Fibroblast of lung (primary cell): ENCODE measurements around the gene TMEM30B. TPM values are rescaled to one million over a fixed set of nuclear protein-coding genes. Genes with fewer than 3 reads are reported as not detected.

Experiments used
- DNase-seq, 2 donors: peaks; one replicate each; pipeline versions ENCODE4 v3.0.0 to v3.0.0-alpha.2; 2010; ENCODE audit warnings: low read depth in 2 of 2
- H2AFZ ChIP-seq: 2 replicates; pipeline ENCODE4 v1.5.1; 2012; ENCODE audit warnings: low read length, control low read depth, inconsistent platforms
- H3K27ac ChIP-seq: 2 replicates; pipeline ENCODE4 v1.5.1; 2011; ENCODE audit warnings: low read length, control low read depth; ENCODE audit not compliant: insufficient read depth
- H3K27me3 ChIP-seq: 2 replicates; pipeline ENCODE4 v1.5.1; 2011; ENCODE audit warnings: mild to moderate bottlenecking, low read length; ENCODE audit not compliant: control insufficient read depth, insufficient read depth
- H3K36me3 ChIP-seq: 2 replicates; pipeline ENCODE4 v1.5.1; 2011; ENCODE audit warnings: low read length; ENCODE audit not compliant: control insufficient read depth, insufficient read depth
- H3K4me1 ChIP-seq: 2 replicates; pipeline ENCODE4 v1.5.1; 2011; ENCODE audit warnings: low read length; ENCODE audit not compliant: control insufficient read depth, insufficient read depth; ENCODE audit errors: extremely low read depth
- H3K4me2 ChIP-seq: 2 replicates; pipeline ENCODE4 v1.5.1; 2011; ENCODE audit warnings: low read length, control low read depth; ENCODE audit not compliant: insufficient read depth; ENCODE audit errors: extremely low read depth
- H3K4me3 ChIP-seq, 4 experiments: fragments of 200-600 bp in 1 of 4; sonication (generic) in 1 of 4; replicated peaks in 1 of 4; 2 replicates each; pipeline ENCODE4 v1.5.1; 2011 to 2016; ENCODE audit warnings: low read length in 4 of 4, low read depth in 3 of 4, mild to moderate bottlenecking in 3 of 4, control low read depth in 2 of 4, inconsistent platforms in 1 of 4, mixed read lengths in 1 of 4; ENCODE audit not compliant: insufficient read depth in 1 of 4; ENCODE audit errors: control extremely low read depth in 1 of 4
- H3K79me2 ChIP-seq: 2 replicates; pipeline ENCODE4 v1.5.1; 2012; ENCODE audit warnings: mild to moderate bottlenecking, low read length, inconsistent platforms; ENCODE audit not compliant: control insufficient read depth, insufficient read depth
- H3K9ac ChIP-seq: 2 replicates; pipeline ENCODE4 v1.5.1; 2011; ENCODE audit warnings: mild to moderate bottlenecking, low read length, control low read depth; ENCODE audit not compliant: insufficient read depth
- H3K9me3 ChIP-seq: 2 replicates; pipeline ENCODE4 v1.5.1; 2012; ENCODE audit warnings: low read depth, low read length; ENCODE audit not compliant: control insufficient read depth, insufficient read depth
- H4K20me1 ChIP-seq: 2 replicates; pipeline ENCODE4 v1.5.1; 2011; ENCODE audit warnings: low read length; ENCODE audit not compliant: control insufficient read depth, insufficient read depth; ENCODE audit errors: extremely low read depth
- CTCF ChIP-seq, 2 donors: IDR thresholded peaks in 1 of 2; conservative IDR thresholded peaks in 1 of 2; 1 replicate in 1 of 2; 2 replicates in 1 of 2; pipeline ENCODE4 v1.5.1; 2011 to 2012; ENCODE audit warnings: low read length in 2 of 2, control low read depth in 1 of 2, inconsistent platforms in 1 of 2, low read depth in 1 of 2, mild to moderate bottlenecking in 1 of 2
- EZH2 ChIP-seq: IDR thresholded peaks from 2 replicates; pipeline ENCODE4 v1.5.1; 2012; ENCODE audit warnings: low read length, control low read depth, mild to moderate bottlenecking; ENCODE audit errors: missing control alignments
- polyA plus RNA-seq, 2 donors: library from polyadenylated mRNA; depleted of rRNA in 1 of 2; stranded (reverse) in 1 of 2; unstranded in 1 of 2; fragments of >200 nt; gene quantifications; 2 replicates each; pipeline ENCODE4 v1.2.1, GENCODE V29; 2011 to 2012; ENCODE audit warnings: missing spikeins in 1 of 2
- total RNA-seq: library from RNA; depleted of rRNA; stranded (reverse); fragments of >200 nt; gene quantifications from 2 replicates; pipeline ENCODE4 v1.2.1, GENCODE V29; 2014

The TMEM30B gene
- total and polyA plus RNA-seq, 2 donors (not counting 1 experiment from before 2014, with no cell fraction given), result 0.22 to 0.83 TPM

- Histone ChIP-seq H3K79me2 (no peaks in the 10 kb centered on the region), H3K9me3 (no peaks in the 10 kb centered on the region), H3K4me2 (no peak overlapping the region), H2AFZ (no peak overlapping the region), H3K4me3 (no peak overlapping the region), H3K4me1 (no peaks in the 10 kb centered on the region), H3K36me3 (no peaks in the 10 kb centered on the region), H3K9ac (no peak overlapping the region), H3K27me3 (no peaks in the 10 kb centered on the region), H4K20me1 (no peaks in the 10 kb centered on the region), H3K27ac (no peak overlapping the region)
- no peak for DNase-seq
- TF ChIP-seq CTCF (conservative IDR thresholded peaks at IDR 0.05 in 1 of 2, IDR thresholded peaks at IDR 0.05 in 1 of 2; ENCODE audit: low read depth in 1 of 2, low read length in 2 of 2) (no peak), EZH2 (no peak)
Measured at GRCh38 chr14:61227884-61228591, 53.1 kb downstream of the TMEM30B start.

Other genes with a start within 250 kb of the TMEM30B start
- 3.6 and 5.4 TPM in 2 replicates for gene PRKCH, start 40.2 kb upstream of the TMEM30B start, total RNA-seq
- gene PRKCH, start 40.2 kb upstream of the TMEM30B start, polyA plus RNA-seq, result 0.61 and 2.9 TPM in 2 replicates